GM19372 (cell line): ENCODE data around the gene HSPH1.
A peak's percentile ranks its signal among the peaks of the same experiment; 100 is the strongest.

ENCODE experiments used
- ATAC-seq: cut with Tn5 transposase; IDR thresholded peaks from one replicate; pipeline ENCODE4 v1.9.1; 2021; ENCODE audit warnings: mild to moderate bottlenecking, low read depth, moderate library complexity; ENCODE audit not compliant: unreplicated experiment

Gene HSPH1

DNA sequence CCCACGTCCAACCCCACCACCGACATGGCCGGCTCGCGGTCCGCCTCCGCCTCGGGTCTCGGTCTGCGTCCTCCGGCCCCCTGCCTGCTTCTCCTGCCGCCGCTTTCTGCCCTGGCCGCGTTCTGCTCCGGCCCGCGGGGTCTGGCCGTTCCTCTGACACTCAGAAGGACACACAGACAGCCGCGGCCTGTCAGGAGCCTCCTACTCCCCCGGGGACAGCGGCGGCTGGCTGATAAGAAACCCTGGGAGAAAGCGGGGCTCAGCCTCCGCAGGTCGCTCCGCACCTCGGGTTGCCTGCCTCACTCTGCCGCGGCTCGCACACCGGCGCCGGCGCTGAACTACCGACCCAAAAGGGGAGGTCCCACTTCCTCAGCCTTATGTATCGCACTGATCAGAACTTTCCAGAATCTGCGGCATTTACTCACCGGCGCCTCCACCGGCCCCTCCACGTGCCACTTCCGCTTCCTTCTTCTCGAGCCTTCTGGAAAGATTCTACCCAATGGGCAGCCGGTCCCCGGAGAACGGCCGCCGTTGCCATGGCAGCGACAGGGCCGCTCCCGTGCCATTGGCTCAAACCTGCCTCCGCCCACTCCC lies at the start of gene HSPH1:
HSPH1 (minus strand) TSS at position 348 of the 594 bp plus-strand sequence; CDS start at position 26, 322 bp downstream.
- ATAC-seq: peak; percentile 74

DNA sequence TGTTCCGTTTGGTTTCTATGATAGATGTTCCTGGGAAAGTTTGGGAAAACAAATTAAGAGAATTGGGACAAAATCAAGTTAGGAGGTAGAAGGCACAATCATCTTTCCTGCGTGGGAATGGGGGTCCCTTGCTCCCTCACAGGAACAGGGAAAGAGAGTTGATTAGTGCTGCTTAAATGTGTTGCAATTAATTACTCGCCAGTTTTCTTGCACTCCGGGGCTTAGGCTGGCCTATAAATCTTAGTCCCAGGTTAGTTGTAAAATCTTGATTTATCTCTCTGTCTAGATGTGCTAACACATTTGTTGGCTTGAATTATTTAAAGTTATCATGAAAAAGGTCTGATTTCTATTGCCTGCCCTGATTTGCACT lies 48.1 kb upstream of the HSPH1 start:
- ATAC-seq: no peak

DNA sequence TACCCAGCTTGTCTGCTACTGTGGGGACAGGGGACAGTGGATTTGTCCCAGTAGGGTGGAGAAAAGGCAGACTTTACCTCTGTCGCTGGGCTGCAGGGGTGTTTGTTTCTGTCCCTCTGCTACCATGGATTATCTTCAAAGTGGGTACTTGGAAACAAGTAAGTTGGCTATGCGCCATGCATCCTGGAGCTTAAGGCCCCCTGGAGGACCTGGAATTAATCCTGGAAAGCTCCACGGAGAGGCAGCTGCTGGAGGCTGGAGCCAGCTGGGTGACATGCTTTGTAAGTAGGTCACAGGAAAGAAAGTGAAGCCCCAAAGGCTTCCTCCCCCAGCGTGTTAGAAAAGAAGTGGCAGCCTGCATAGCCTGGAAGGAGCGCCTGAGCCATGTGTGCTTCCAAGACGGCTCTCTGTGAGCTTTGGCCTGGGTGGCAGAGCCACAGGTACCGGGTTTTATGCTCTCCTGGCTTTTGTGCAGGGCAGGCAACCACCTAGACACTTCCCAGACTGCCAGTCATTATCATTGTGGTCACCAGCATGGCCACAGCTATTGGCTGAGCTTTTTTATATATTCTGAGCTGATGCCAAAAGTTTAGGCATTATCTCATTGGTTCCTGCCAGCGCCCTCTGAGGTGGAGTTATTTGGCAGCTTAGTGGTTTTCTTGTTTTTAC lies 47.6 kb upstream of the HSPH1 start:
- ATAC-seq: no peak

DNA sequence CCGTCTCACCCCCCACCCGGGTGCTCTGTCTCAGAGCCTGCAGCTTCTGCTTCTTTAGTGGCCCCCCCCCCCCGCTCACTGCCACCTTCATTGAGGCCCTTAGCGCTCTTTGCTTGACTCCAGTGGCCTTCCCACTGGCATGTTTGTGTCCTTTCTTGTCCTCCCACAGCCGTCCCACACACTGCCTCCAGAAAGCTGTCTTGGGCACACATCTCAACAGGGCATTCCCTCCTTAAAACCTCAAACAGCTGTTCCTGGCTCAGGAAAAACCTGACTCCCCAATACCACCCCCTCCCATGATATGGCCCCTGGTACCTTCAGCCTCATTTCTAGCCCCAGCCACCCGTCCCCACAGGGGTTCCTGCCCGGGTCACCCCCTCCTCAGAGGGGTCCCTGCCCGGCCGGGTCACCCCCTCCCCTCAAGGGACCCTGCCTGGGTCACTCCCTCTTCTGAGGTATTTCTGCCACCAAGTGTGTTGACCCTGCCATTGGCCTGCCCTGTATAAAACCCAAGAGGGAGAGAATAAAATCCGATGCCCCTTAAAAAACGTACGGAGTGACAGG lies 46.9 kb upstream of the HSPH1 start:
- ATAC-seq: no peak

DNA sequence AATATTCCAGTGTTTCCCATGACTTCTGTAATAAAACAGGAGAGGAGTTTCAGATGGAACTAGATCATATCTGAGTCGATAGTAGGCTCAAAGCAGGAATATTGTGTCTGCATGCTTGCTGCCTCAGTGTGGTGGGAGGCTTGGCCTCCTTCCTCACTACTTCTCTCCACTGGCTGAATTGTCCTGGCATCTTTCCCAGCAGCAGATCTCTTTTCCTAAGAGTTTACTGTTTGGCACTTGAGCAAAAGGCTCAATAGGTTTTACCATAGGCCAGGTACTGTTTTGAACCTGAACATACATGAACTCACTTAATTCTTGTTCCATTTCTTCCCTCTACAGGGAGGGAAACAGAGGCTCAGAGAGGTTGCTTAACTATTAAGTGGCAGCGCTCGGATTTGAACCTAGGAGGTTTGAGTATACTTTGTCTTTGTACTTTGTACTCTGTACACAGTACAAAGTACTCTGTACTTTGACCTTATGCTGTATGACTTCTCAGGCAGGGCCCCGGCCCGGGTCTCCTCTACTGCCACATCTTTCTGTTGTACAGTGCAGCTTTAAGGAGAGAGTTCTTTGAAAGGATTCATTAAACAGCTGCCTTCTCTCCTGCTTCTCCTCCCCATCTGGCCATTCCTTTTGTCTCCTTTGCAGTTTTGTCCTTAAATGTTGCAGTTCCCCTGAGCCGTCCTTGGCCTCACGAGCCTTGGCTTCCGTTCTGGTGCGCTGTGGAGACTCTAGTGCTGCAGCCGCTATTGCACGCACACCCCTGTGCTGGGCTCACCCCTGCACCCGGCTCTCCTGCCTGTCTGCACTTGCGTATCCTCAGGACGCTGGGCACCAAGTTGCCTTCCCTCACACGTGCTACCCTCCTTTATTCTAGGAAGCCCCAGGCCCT lies 46.2 kb upstream of the HSPH1 start:
- no peak for ATAC-seq

DNA sequence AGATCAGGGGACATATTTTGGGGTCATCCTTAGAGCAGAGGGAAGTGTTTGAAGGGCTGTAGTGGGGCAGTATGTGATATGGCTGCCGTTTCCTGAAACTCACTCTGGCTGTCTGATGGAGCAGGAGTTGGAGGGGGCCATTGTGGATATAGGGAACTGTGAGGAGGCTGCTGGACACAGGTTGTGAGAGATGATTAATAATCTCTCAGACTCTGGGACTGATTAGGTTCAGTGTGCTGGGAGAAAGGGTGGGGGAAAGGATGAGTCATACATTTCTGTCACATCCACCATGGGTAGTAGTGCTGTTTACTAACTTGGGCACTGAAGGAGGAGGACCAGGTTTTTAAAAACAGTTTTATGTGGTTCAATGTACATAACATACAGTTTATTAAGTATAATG lies 42.9 kb upstream of the HSPH1 start:
- ATAC-seq: no peak

DNA sequence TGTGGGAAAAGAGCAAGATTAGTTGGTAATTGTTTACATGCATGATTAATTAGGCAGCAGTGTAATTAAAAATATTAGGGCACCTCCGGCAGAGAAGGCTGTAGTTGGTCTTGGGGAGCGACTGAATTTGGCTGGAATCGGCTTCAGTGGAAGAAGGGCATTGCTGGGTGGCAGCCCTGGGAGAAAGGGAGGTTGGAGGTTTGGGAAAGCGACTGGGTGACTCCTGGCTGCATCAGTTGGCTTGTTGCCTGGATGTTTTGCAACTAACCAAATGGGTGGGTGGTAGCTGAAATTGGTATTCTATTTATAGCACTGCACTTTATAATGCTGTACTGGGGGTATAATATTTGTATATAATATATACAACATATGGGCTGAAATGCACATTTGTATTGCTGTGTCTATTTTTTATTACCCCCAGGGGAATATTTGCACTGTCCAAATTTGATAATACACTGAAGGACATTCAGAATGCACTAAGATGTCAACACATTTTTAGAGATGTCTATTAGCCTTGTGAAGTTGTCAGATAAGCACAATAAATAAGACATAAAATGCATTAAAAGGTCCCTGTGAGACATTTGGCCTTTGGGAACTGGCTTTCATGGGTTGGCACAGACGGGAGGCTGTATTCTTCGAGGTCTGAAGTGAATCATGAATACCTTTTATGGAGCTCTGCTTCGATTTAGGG lies 39.8 kb upstream of the HSPH1 start:
- no peak for ATAC-seq

DNA sequence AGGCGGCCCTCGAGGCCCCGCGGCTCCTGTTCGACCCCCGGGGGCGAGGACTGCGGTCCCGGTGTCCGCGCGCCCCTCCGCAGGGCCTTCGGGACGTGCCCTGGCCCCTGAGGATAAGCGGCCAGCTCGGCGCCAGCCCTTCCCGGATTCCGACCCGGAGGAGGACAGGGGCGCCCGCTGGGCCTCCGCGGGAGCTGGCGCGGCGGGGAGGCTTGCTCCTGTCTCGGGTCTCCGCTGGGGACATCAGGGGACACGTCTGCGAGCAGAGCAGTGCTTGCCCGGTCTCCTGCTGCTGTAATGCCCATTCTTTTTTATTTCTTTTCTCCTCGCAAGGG lies 38.9 kb upstream of the HSPH1 start:
- ATAC-seq: peak; percentile 27

DNA sequence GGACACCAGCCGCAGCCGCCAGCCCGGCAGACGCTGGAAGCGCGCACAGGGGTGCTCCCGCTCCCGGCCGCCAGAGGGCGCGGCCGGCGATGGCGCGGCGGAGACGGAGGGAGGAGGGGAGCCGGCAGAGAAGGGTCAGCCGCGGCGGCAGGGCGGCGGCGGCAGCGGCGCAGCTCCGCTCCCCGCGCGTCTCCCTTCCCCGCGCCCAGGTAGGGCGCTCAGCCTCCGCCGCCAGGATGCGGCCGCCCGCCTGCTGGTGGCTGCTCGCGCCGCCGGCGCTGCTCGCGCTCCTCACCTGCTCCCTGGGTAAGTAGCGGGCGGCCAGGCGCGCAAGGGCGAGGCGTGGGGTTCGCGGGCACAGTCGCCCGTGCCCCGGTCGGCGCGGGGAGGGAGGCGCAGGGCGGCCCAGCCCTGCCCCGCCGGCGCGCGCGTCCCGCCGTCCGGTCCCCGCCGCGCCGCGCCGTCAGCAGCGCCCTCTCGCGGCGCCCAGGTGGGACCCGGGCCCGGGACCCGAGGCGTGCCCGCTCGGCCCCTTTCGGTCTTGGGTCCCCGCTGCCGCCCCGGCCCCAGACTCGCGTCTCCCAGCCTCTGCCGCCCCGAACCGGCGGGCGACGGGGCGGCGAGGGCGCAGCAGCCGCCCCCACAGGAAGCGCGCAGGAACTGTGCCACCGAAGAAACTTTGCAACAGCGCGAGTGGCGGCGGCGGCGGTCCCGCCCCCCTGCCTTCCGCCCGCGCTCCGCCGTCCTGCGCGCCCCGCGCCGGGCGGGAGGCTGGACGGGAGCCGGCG lies 38.3 kb upstream of the HSPH1 start, which contains the start of gene B3GLCT:
B3GLCT (plus strand) TSS at position 127 of the 788 bp plus-strand sequence; CDS start at position 237, 110 bp downstream.
- ATAC-seq: peak; percentile 81

DNA sequence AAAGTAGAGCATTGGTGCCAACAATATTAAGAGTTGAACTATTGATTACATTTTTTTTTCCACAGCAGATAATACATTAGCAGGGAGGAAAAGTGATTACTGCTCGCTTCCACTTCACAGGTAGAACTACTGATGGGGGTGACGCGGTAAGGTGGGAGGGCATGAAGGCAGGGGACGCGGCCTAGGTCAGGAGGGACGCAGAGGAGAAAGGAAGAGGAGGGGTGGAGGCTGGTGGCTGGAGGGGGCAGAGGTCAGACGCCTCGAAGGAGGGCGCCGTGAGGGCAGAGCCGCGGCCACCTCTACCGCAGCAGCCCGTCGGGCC lies 37.8 kb upstream of the HSPH1 start:
- ATAC-seq: no peak

DNA sequence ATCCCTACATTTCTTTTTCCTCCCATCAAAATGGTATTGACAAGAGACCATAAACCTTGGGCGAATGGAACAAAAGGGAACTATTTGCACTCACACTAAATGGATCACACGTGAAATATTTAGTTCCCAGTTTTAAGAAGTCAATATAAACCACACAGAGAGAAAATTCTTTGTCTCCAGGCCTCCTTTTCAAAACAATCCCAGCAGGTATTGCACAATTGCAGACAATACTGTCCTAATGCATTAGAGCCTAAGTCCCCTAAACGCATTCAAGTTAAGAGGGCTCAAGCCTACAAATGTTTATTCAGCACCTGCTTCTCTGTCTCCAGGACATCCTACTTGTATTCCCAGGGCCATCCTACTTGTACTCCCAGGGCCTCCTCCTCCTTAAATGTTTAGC lies 36.8 kb upstream of the HSPH1 start:
- ATAC-seq: no peak

DNA sequence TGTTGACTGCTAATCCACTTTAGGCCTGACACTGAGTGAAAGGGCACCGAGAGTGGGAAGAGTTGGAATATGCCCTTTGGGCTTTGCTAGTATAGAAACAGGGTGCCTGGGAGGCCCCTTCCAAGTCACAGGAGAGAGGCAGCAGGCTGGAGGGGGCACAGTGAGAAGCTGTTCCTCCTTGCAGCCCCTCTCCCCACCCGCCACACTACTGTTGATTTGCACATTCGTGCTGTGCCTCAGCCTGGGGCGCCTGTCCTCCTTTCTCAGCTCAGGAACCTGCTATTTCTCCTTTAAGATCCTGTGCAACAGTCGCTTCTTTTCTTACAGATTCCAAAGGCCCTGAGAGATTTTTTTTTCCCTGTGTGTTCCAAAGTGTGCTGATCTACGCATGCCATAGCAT lies 35.3 kb upstream of the HSPH1 start:
- ATAC-seq: no peak

DNA sequence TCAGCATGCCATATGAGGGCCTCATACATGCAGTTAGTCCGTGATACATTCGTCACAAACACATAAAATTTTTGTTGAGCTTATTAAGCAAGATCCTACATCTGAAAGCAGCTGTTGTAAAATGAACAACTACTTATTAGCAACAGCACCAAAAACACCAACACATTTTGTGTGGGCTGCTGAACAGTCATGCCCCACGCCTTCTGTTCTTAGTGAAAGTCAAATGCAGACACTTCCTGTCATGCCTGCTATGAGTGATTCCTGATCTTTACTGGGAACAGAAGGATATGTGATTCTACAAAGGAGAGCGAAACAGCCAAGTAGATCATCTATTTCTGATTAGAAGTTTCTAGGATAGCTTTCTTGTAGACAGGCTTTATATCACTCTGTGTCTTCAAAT lies 33.9 kb upstream of the HSPH1 start:
- ATAC-seq: no peak

DNA sequence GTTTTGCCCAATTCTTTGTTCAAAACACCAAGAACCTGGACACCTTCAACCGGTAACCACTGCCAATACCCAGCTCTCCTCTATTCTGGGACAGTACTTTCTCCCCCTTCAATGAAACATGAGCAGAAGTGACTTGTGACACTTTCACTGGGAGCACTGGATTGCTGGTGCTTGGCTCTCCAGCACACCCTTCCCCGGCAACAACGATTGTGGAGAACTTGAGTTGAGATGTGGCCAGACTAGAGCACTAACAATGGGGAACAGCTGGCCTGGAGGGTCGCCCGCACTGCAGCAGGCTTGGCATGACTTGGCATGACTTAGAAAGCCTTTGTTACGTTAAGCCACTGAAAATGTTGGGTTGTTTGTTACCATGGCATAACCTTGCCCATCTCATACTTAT lies 30.6 kb upstream of the HSPH1 start:
- no peak for ATAC-seq

DNA sequence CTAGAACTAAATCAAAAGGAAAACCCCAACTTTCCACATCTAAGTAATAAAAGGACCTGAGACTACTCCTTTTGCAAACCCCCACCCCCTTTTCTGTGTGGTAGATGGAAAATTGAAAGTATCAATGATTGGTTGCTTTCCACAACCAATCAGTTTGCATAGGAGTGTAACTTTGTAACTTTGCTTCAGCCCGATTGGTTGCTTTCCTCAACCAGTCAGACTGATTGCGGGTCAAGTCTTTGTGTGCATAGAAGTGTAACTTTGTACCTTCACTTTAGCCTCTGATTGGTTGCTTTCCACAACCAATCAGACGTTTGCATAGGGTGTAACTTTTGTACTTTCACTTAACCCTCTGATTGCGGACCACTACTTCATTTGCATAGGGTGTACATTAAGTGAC lies 30.0 kb upstream of the HSPH1 start:
- ATAC-seq: no peak

DNA sequence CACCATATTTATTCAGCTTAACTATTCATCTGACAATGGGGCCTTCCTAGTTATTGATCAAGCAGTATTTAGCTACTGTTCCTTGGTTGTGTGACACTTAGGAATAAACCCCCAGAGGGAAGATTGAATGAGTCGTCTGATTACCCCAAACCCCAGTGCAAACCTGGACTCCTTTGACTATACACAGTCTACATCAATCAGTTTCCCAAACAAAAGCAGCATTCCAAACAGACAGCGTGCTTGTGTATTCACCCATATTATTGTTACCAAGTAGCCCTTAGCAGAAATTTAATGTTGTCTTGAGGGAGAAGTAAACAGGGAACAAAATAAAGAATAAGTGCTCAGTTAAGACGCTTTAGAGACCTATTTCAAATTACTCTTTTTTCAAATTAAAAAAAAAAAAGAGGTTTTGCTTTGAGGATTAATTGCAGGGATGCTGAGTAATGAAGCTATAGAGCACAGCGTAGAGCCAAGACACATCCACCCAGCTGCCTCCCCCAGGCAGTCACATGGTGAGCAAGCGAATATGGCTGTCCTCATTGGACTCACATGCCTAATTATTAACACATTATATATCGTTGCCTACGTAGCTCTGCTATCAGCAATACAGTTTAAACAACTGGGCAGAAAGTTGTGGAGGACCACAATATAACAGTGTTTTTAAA lies 23.4 kb upstream of the HSPH1 start:
- no peak for ATAC-seq

DNA sequence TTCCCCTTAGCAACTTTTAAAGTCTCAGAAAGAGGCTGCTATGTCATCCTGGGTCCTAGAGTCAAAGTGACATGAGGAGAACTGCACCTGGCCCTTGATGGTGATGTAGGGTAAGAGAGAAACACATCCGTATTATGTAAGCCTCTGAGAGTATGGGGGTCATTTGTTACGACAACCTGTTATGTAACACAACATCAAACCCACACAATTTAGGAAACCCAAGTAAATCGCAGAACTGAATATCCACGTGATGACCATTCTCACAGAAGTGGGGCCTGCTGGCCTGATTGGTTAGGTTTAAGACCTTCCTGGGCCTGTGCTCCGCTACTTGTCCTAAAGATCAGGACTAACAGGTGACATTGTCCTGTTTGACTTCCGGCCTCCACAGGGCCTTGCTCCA lies 22.7 kb upstream of the HSPH1 start:
- no peak for ATAC-seq

DNA sequence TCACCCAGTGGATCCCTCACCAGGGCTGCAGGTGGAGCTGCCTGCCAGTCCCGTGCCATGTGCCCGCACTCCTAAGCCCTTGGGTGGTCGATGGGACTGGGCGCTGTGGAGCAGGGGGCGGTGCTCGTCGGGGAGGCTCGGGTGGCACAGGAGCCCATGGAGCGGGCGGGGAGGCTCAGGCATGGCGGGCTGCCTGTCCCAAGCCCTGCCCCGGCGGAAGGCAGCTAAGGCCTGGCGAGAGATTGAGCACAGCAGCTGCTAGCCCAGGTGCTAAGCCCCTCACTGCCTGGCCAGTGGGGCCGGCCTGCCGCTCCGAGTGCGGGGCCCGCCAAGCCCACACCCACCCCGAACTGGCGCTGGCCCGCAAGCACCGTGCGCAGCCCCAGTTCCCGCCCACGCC lies 21.3 kb upstream of the HSPH1 start:
- no peak for ATAC-seq

DNA sequence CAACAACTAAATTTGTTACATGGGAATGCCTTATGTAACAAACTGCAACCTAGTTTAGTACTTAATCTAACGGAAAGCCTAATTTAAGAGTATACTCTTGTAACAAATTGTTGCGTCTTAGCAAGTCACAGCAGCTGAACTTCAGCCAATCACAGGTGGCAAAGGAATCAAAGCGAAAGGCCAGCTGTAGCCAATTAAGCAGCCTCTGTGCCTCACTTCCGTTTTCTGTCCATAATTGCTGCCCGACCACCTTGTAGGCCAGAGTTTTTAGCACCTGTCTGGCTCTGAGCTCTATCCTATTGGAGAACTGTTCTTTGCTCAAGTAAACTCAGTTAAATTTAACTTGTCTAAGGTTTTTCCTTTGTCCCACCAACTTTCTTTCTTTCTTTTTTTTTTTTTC lies 18.1 kb upstream of the HSPH1 start:
- no peak for ATAC-seq

DNA sequence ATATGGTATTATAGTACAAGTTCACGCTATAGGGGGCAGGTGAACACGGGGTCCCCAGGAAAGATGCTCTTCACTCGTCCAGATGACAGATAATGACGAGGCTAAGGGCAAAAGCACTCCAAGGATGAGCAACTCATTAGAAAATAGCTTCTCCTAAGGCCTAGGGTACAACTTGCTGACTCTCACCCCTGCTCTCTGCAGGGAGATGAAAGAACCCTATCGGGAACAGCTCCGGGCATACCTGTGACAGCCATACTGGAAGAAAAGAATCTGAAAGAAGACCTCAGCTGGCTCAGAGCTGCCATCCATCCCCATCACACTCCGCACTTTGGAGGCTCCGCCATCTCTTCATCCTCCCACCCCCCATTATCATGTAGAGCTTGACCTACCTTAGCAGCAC lies 17.5 kb upstream of the HSPH1 start:
- no peak for ATAC-seq
